Measurements from ENCODE around the gene MAP2K7.
"Not testable (repeated sequence)": the region's sequence is repeated elsewhere in the genome, so short reads cannot be mapped to it uniquely, and the experiment has no call there.

MAP2K7 gene

GRCh38 chr19:7932276-7932929 lies 28.7 kb downstream of the MAP2K7 start:
- DNase-seq = no peak

GRCh38 chr19:7932930-7933300 lies 29.2 kb downstream of the MAP2K7 start:
- DNase-seq = no peak

- DNase-seq = no peak
These were observed 29.7 kb downstream of the MAP2K7 start for GRCh38 chr19:7933411-7933810.

GRCh38 chr19:7933828-7934725 lies 30.4 kb downstream of the MAP2K7 start:
- DNase-seq = no peak

- no peak for DNase-seq
These were observed 31.1 kb downstream of the MAP2K7 start for GRCh38 chr19:7934766-7935165.

GRCh38 chr19:7940841-7941240 lies 37.2 kb downstream of the MAP2K7 start:
- no peak for DNase-seq

- DNase-seq = no peak
These were observed 38.4 kb downstream of the MAP2K7 start for GRCh38 chr19:7941895-7942596.

- DNase-seq = no peak
These were observed 39.3 kb downstream of the MAP2K7 start for GRCh38 chr19:7942981-7943443.

- DNase-seq = peak; percentile 100
These were observed 39.9 kb downstream of the MAP2K7 start, which contains the start of gene TIMM44 for GRCh38 chr19:7943444-7944176. Gene TIMM44 (minus strand): TSS chr19:7943666. CDS start chr19:7943651, 15 bp downstream.

- DNase-seq = peak; percentile 91
These were observed 40.6 kb downstream of the MAP2K7 start for GRCh38 chr19:7944177-7944761.

- no peak for DNase-seq
These were observed 44.3 kb downstream of the MAP2K7 start for GRCh38 chr19:7947939-7948338.

GRCh38 chr19:7953060-7953459 lies 49.4 kb downstream of the MAP2K7 start:
- DNase-seq = peak; percentile 47

GRCh38 chr19:7953576-7953975 lies 49.9 kb downstream of the MAP2K7 start:
- DNase-seq = no peak

GRCh38 chr19:7955696-7956095 lies 52.0 kb downstream of the MAP2K7 start:
- DNase-seq = no peak

- no peak for DNase-seq
These were observed 55.5 kb downstream of the MAP2K7 start for GRCh38 chr19:7959211-7959610.

GRCh38 chr19:7961082-7961481 lies 57.4 kb downstream of the MAP2K7 start:
- not testable (repeated sequence) for DNase-seq

GRCh38 chr19:7961920-7962626 lies 58.4 kb downstream of the MAP2K7 start:
- DNase-seq = no peak

GRCh38 chr19:7962644-7963268 lies 59.1 kb downstream of the MAP2K7 start:
- DNase-seq = no peak

GRCh38 chr19:7963566-7963965 lies 59.9 kb downstream of the MAP2K7 start:
- DNase-seq = no peak
